ENCODE measurements around the gene DLGAP1. TPM values are rescaled to one million over a fixed set of nuclear protein-coding genes. Genes with fewer than 3 reads are reported as not detected.

The DLGAP1 gene
- total RNA-seq, 2 experiments from 2014 or later, result 0.31 to 0.36 TPM

GRCh38 chr18:4200399-4200798 is 254.7 kb downstream of the DLGAP1 start:
- no peak overlapping the region for H3K27ac Mint-ChIP-seq
- no peaks in the 10 kb centered on the region for H3K9me3 Mint-ChIP-seq
- CTCF ChIA-PET, result no interaction called here
- H3K27me3 Mint-ChIP-seq, result no peaks in the 10 kb centered on the region
- no peaks in the 10 kb centered on the region for H3K27me3 ChIP-seq (ENCODE audit: control insufficient read depth in 1 of 2, insufficient read depth in 2 of 2, low read length in 2 of 2)
- ATAC-seq (ENCODE audit: poor library complexity), result no peak
- no peak overlapping the region for H3K4me3 Mint-ChIP-seq
- H3K27ac ChIP-seq (ENCODE audit: low read depth in 1 of 2, low read length in 2 of 2), result no peak overlapping the region
- no peak for DNase-seq
- H3K36me3 ChIP-seq (ENCODE audit: insufficient read depth, low read length), result no peaks in the 10 kb centered on the region
- H3K4me1 Mint-ChIP-seq (ENCODE audit: low read depth), result no peaks in the 10 kb centered on the region
- H3K4me1 ChIP-seq (ENCODE audit: insufficient read depth, low read length), result no peaks in the 10 kb centered on the region
- no peak for TF ChIP-seq CTCF (IDR thresholded peaks at IDR 0.05)
- H3K9me3 ChIP-seq (ENCODE audit: control insufficient read depth in 1 of 2, insufficient read depth in 1 of 2, low read length in 2 of 2), result peaks cover 0 to 3% of the 10 kb centered on the region in 2 experiments
- intact Hi-C loops (cut with DNase I, micrococcal nuclease), result no loop called here
- no peak overlapping the region for H3K4me3 ChIP-seq (ENCODE audit: low read length)
- POLR2A ChIA-PET, result no interaction called here
- H3K36me3 Mint-ChIP-seq (ENCODE audit: low read depth), result no peaks in the 10 kb centered on the region

GRCh38 chr18:4198956-4199355 is 256.2 kb downstream of the DLGAP1 start:
- TF ChIP-seq CTCF (IDR thresholded peaks at IDR 0.05), result no peak
- Histone ChIP-seq H3K9me3 (ENCODE audit: control insufficient read depth in 1 of 2, insufficient read depth in 1 of 2, low read length in 2 of 2) (peaks cover 0 to 3% of the 10 kb centered on the region in 2 experiments), H3K4me3 (ENCODE audit: low read length) (no peak overlapping the region), H3K27ac (ENCODE audit: low read depth in 1 of 2, low read length in 2 of 2) (no peak overlapping the region), H3K36me3 (ENCODE audit: insufficient read depth, low read length) (no peaks in the 10 kb centered on the region), H3K27me3 (ENCODE audit: control insufficient read depth in 1 of 2, insufficient read depth in 2 of 2, low read length in 2 of 2) (no peaks in the 10 kb centered on the region), H3K4me1 (ENCODE audit: insufficient read depth, low read length) (no peaks in the 10 kb centered on the region)
- H3K36me3 Mint-ChIP-seq (ENCODE audit: low read depth), result no peaks in the 10 kb centered on the region
- H3K27ac Mint-ChIP-seq, result no peak overlapping the region
- intact Hi-C loops (cut with DNase I, micrococcal nuclease), result no loop called here
- DNase-seq (no peak), ATAC-seq (ENCODE audit: poor library complexity) (no peak)
- ChIA-PET POLR2A (no interaction called here), CTCF (no interaction called here)
- no peak overlapping the region for H3K4me3 Mint-ChIP-seq
- H3K27me3 Mint-ChIP-seq, result no peaks in the 10 kb centered on the region
- no peaks in the 10 kb centered on the region for H3K4me1 Mint-ChIP-seq (ENCODE audit: low read depth)
- no peaks in the 10 kb centered on the region for H3K9me3 Mint-ChIP-seq

- ChIA-PET POLR2A (no interaction called here), CTCF (no interaction called here)
- Histone ChIP-seq H3K36me3 (ENCODE audit: insufficient read depth, low read length) (no peaks in the 10 kb centered on the region), H3K4me3 (ENCODE audit: low read length) (no peak overlapping the region), H3K27ac (ENCODE audit: low read depth in 1 of 2, low read length in 2 of 2) (no peak overlapping the region), H3K4me1 (ENCODE audit: insufficient read depth, low read length) (no peaks in the 10 kb centered on the region), H3K27me3 (ENCODE audit: control insufficient read depth in 1 of 2, insufficient read depth in 2 of 2, low read length in 2 of 2) (no peaks in the 10 kb centered on the region), H3K9me3 (ENCODE audit: control insufficient read depth in 1 of 2, insufficient read depth in 1 of 2, low read length in 2 of 2) (peaks cover 0 to 3% of the 10 kb centered on the region in 2 experiments)
- DNase-seq, result no peak
- intact Hi-C loops (cut with DNase I, micrococcal nuclease), result no loop called here
- no peaks in the 10 kb centered on the region for H3K4me1 Mint-ChIP-seq (ENCODE audit: low read depth)
- no peaks in the 10 kb centered on the region for H3K36me3 Mint-ChIP-seq (ENCODE audit: low read depth)
- H3K4me3 Mint-ChIP-seq, result no peak overlapping the region
- H3K9me3 Mint-ChIP-seq, result no peaks in the 10 kb centered on the region
- ATAC-seq (ENCODE audit: poor library complexity), result no peak
- no peaks in the 10 kb centered on the region for H3K27me3 Mint-ChIP-seq
- TF ChIP-seq CTCF (IDR thresholded peaks at IDR 0.05), result no peak
- H3K27ac Mint-ChIP-seq, result no peak overlapping the region
These were observed 258.8 kb downstream of the DLGAP1 start for GRCh38 chr18:4196351-4196750.

Measured in CD4-positive, alpha-beta T cell (primary cell).